T follicular helper cell (primary cell): Measurements from ENCODE around the gene OR4E2.
"Not testable (repeated sequence)": the region's sequence is repeated elsewhere in the genome, so short reads cannot be mapped to it uniquely, and the experiment has no call there.

Experiments
- DNase-seq: peaks from one replicate; pipeline ENCODE4 v3.0.0-alpha.2; 2020; ENCODE audit warnings: low read depth
- total RNA-seq, 2 experiments: gene quantifications; one replicate each; lab custom pipeline; 2026; lab: John Stamatoyannopoulos, UW

OR4E2 gene
- total RNA-seq = 0.04 to 0.06 reads per million in 2 experiments

GRCh38 chr14:21653331-21653885 is at the start of gene OR4E2:
Gene OR4E2, plus strand, starts transcription at chr14:21653835. Its CDS starts 11,248 bp downstream, at chr14:21665083.
- no peak for DNase-seq

- DNase-seq = no peak
These were observed 41.3 kb upstream of the OR4E2 start for GRCh38 chr14:21612324-21612723.

GRCh38 chr14:21614240-21614639 is 39.4 kb upstream of the OR4E2 start:
- DNase-seq = no peak

- no peak for DNase-seq
These were observed 36.0 kb upstream of the OR4E2 start for GRCh38 chr14:21617614-21618013.

- DNase-seq = no peak
These were observed 27.0 kb upstream of the OR4E2 start for GRCh38 chr14:21626491-21627230.

- DNase-seq = not testable (repeated sequence)
These were observed 23.1 kb upstream of the OR4E2 start for GRCh38 chr14:21630503-21630902.

GRCh38 chr14:21631084-21631483 is 22.6 kb upstream of the OR4E2 start:
- no peak for DNase-seq

- no peak for DNase-seq
These were observed 18.8 kb upstream of the OR4E2 start, which contains the start of gene OR10G2 for GRCh38 chr14:21634840-21635239. Gene OR10G2, minus strand, starts transcription at chr14:21634940. Its CDS starts 98 bp downstream, at chr14:21634842.

- DNase-seq = no peak
These were observed 11.0 kb upstream of the OR4E2 start for GRCh38 chr14:21642683-21643082.

- no peak for DNase-seq
These were observed 10.2 kb upstream of the OR4E2 start for GRCh38 chr14:21643407-21643806.

- DNase-seq = no peak
These were observed 6.3 kb upstream of the OR4E2 start for GRCh38 chr14:21647380-21647779.

GRCh38 chr14:21652209-21652808 is 1.3 kb upstream of the OR4E2 start:
- no peak for DNase-seq

- no peak for DNase-seq
These were observed 580 bp downstream of the OR4E2 start for GRCh38 chr14:21654215-21654614.

GRCh38 chr14:21656980-21657379 is 3.3 kb downstream of the OR4E2 start:
- no peak for DNase-seq

- DNase-seq = no peak
These were observed 14.7 kb downstream of the OR4E2 start for GRCh38 chr14:21668377-21668776.

- DNase-seq = no peak
These were observed 15.6 kb downstream of the OR4E2 start for GRCh38 chr14:21669284-21669683.

- no peak for DNase-seq
These were observed 17.7 kb downstream of the OR4E2 start for GRCh38 chr14:21671371-21671770.

- no peak for DNase-seq
These were observed 18.5 kb downstream of the OR4E2 start for GRCh38 chr14:21672116-21672515.

GRCh38 chr14:21673718-21674117 is 20.1 kb downstream of the OR4E2 start, which contains the start of gene OR4E1:
Gene OR4E1, minus strand, starts transcription at chr14:21673818. Its CDS starts 2,883 bp downstream, at chr14:21670935.
- DNase-seq = no peak

- DNase-seq = no peak
These were observed 21.9 kb downstream of the OR4E2 start for GRCh38 chr14:21675566-21675965.

- no peak for DNase-seq
These were observed 26.4 kb downstream of the OR4E2 start for GRCh38 chr14:21680072-21680471.

GRCh38 chr14:21686468-21686867 is 32.8 kb downstream of the OR4E2 start:
- DNase-seq = no peak

GRCh38 chr14:21694425-21694824 is 40.8 kb downstream of the OR4E2 start:
- DNase-seq = no peak
